ENCODE results near the gene CYP4F11.
"Not testable (repeated sequence)": the region's sequence is repeated elsewhere in the genome, so short reads cannot be mapped to it uniquely, and the experiment has no call there.

CYP4F11 gene

GRCh38 chr19:15885167-15885566, 49.2 kb downstream of the CYP4F11 start:
- DNase-seq (ENCODE audit: low spot score in 2 of 2) (no peak), ATAC-seq (ENCODE audit: low read depth) (no peak)
- H3K4me1 Mint-ChIP-seq, result no peaks in the 10 kb centered on the region
- H3K4me3 Mint-ChIP-seq, result no peak overlapping the region
- no peak overlapping the region for H3K27ac Mint-ChIP-seq
- peaks cover 2% of the 10 kb centered on the region for H3K9me3 Mint-ChIP-seq
- H3K27me3 Mint-ChIP-seq, result peaks cover 12% of the 10 kb centered on the region
- no peaks in the 10 kb centered on the region for H3K36me3 Mint-ChIP-seq

- not testable (repeated sequence) for H3K9me3 Mint-ChIP-seq; H3K36me3 Mint-ChIP-seq; H3K4me3 Mint-ChIP-seq; H3K27ac Mint-ChIP-seq; H3K4me1 Mint-ChIP-seq; ATAC-seq (ENCODE audit: low read depth); DNase-seq (ENCODE audit: low spot score in 2 of 2)
- peaks cover 12% of the 10 kb centered on the region for H3K27me3 Mint-ChIP-seq
Measured at GRCh38 chr19:15883329-15883728, 51.0 kb downstream of the CYP4F11 start.

GRCh38 chr19:15874821-15875474, 59.4 kb downstream of the CYP4F11 start:
- peaks cover 7% of the 10 kb centered on the region for H3K9me3 Mint-ChIP-seq
- ATAC-seq (ENCODE audit: low read depth) (no peak), DNase-seq (ENCODE audit: low spot score in 2 of 2) (no peak)
- no peak overlapping the region for H3K4me3 Mint-ChIP-seq
- H3K27ac Mint-ChIP-seq, result no peak overlapping the region
- peaks cover 4% of the 10 kb centered on the region for H3K36me3 Mint-ChIP-seq
- peaks cover 10% of the 10 kb centered on the region for H3K27me3 Mint-ChIP-seq
- H3K4me1 Mint-ChIP-seq, result peaks cover 10% of the 10 kb centered on the region

GRCh38 chr19:15873771-15874170, 60.6 kb downstream of the CYP4F11 start:
- not testable (repeated sequence) for ATAC-seq (ENCODE audit: low read depth); DNase-seq (ENCODE audit: low spot score in 2 of 2); H3K36me3 Mint-ChIP-seq; H3K27ac Mint-ChIP-seq; H3K4me3 Mint-ChIP-seq; H3K9me3 Mint-ChIP-seq
- Mint-ChIP-seq H3K4me1 (peaks cover 16% of the 10 kb centered on the region), H3K27me3 (peaks cover 10% of the 10 kb centered on the region)

GRCh38 chr19:15871570-15871969, 62.8 kb downstream of the CYP4F11 start:
- DNase-seq (ENCODE audit: low spot score in 2 of 2) (no peak), ATAC-seq (ENCODE audit: low read depth) (peak; percentile 59)
- peaks cover 9% of the 10 kb centered on the region for H3K27me3 Mint-ChIP-seq
- H3K9me3 Mint-ChIP-seq, result peaks cover 8% of the 10 kb centered on the region
- H3K4me3 Mint-ChIP-seq, result peak overlapping the region; percentile 68
- peaks cover 8% of the 10 kb centered on the region for H3K36me3 Mint-ChIP-seq
- no peak overlapping the region for H3K27ac Mint-ChIP-seq
- H3K4me1 Mint-ChIP-seq, result peaks cover 18% of the 10 kb centered on the region

GRCh38 chr19:15869873-15870272, 64.5 kb downstream of the CYP4F11 start:
- peaks cover 8% of the 10 kb centered on the region for H3K36me3 Mint-ChIP-seq
- no peak for DNase-seq (ENCODE audit: low spot score in 2 of 2)
- peaks cover 8% of the 10 kb centered on the region for H3K9me3 Mint-ChIP-seq
- ATAC-seq (ENCODE audit: low read depth), result no peak
- no peak overlapping the region for H3K4me3 Mint-ChIP-seq
- H3K4me1 Mint-ChIP-seq, result peaks cover 18% of the 10 kb centered on the region
- H3K27me3 Mint-ChIP-seq, result peaks cover 4% of the 10 kb centered on the region
- H3K27ac Mint-ChIP-seq, result no peak overlapping the region

GRCh38 chr19:15869109-15869555, 65.2 kb downstream of the CYP4F11 start:
- peaks cover 4% of the 10 kb centered on the region for H3K27me3 Mint-ChIP-seq
- H3K4me1 Mint-ChIP-seq, result peaks cover 18% of the 10 kb centered on the region
- H3K4me3 Mint-ChIP-seq, result no peak overlapping the region
- H3K27ac Mint-ChIP-seq, result no peak overlapping the region
- DNase-seq (ENCODE audit: low spot score in 2 of 2) (no peak), ATAC-seq (ENCODE audit: low read depth) (no peak)
- H3K9me3 Mint-ChIP-seq, result peaks cover 5% of the 10 kb centered on the region
- peaks cover 7% of the 10 kb centered on the region for H3K36me3 Mint-ChIP-seq

- peaks cover 4% of the 10 kb centered on the region for H3K27me3 Mint-ChIP-seq
- H3K9me3 Mint-ChIP-seq, result peaks cover 4% of the 10 kb centered on the region
- H3K4me3 Mint-ChIP-seq, result no peak overlapping the region
- DNase-seq (ENCODE audit: low spot score in 2 of 2) (no peak), ATAC-seq (ENCODE audit: low read depth) (no peak)
- H3K36me3 Mint-ChIP-seq, result peaks cover 4% of the 10 kb centered on the region
- no peak overlapping the region for H3K27ac Mint-ChIP-seq
- peaks cover 16% of the 10 kb centered on the region for H3K4me1 Mint-ChIP-seq
Measured at GRCh38 chr19:15866636-15867035, 67.7 kb downstream of the CYP4F11 start.

GRCh38 chr19:15864824-15865223, 69.5 kb downstream of the CYP4F11 start:
- H3K4me3 Mint-ChIP-seq, result no peak overlapping the region
- peaks cover 4% of the 10 kb centered on the region for H3K9me3 Mint-ChIP-seq
- DNase-seq (ENCODE audit: low spot score in 2 of 2) (no peak), ATAC-seq (ENCODE audit: low read depth) (no peak)
- no peak overlapping the region for H3K27ac Mint-ChIP-seq
- peaks cover 4% of the 10 kb centered on the region for H3K36me3 Mint-ChIP-seq
- peaks cover 8% of the 10 kb centered on the region for H3K4me1 Mint-ChIP-seq
- H3K27me3 Mint-ChIP-seq, result peaks cover 13% of the 10 kb centered on the region

- no peak overlapping the region for H3K4me3 Mint-ChIP-seq
- peaks cover 2% of the 10 kb centered on the region for H3K9me3 Mint-ChIP-seq
- ATAC-seq (ENCODE audit: low read depth) (no peak), DNase-seq (ENCODE audit: low spot score in 2 of 2) (no peak)
- H3K36me3 Mint-ChIP-seq, result peaks cover 3% of the 10 kb centered on the region
- H3K27me3 Mint-ChIP-seq, result peaks cover 11% of the 10 kb centered on the region
- no peak overlapping the region for H3K27ac Mint-ChIP-seq
- peaks cover 2% of the 10 kb centered on the region for H3K4me1 Mint-ChIP-seq
Measured at GRCh38 chr19:15863272-15863671, 71.1 kb downstream of the CYP4F11 start.

- Mint-ChIP-seq H3K9me3 (no peaks in the 10 kb centered on the region), H3K27ac (no peak overlapping the region), H3K36me3 (no peaks in the 10 kb centered on the region), H3K4me1 (no peaks in the 10 kb centered on the region), H3K27me3 (peaks cover 11% of the 10 kb centered on the region), H3K4me3 (no peak overlapping the region)
- ATAC-seq (ENCODE audit: low read depth) (no peak), DNase-seq (ENCODE audit: low spot score in 2 of 2) (no peak)
Measured at GRCh38 chr19:15862444-15862843, 71.9 kb downstream of the CYP4F11 start.
